ENCODE data around the gene NXT2. TPM values are rescaled to one million over a fixed set of nuclear protein-coding genes. Genes with fewer than 3 reads are reported as not detected.

Gene NXT2
- polyA plus RNA-seq, 1 of the 3 experiments (the other 2 are of a cell fraction) = 16.8 TPM

DNA sequence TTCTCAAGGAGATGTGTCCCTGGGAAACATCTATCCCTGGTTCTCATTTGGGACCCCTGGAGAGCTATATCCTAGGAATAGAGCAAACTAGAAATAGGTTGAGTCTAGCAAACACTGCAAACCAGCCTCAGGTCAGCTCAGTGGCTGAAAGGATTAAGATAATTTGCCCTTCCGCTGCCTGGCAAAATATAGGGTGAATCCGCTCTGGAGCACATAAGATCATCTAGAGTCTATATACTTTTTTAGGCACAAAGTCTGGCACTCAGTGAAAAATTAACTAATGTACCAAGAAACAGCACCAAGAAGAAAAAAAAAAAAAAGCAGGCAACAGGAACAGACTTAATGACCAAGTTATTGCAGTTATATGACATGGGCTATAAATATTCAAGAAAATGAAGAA is 47.5 kb upstream of the NXT2 start:
- Histone ChIP-seq H3F3A (replicated peaks; ENCODE audit: insufficient read depth) (no peaks in the 10 kb centered on the region), H3K36me3 (replicated peaks in 1 of 2; ENCODE audit: control insufficient read depth in 1 of 2, insufficient read depth in 2 of 2, low read length in 1 of 2) (no peaks in the 10 kb centered on the region), H3K27me3 (ENCODE audit: insufficient read depth) (0 out of 2 replicates have a peak, but pooled peaks cover 5% of the 10 kb centered on the region), H4K20me1 (ENCODE audit: insufficient read depth) (no peaks in the 10 kb centered on the region), H3K9me3 (no peaks in the 10 kb centered on the region), H3K4me2 (no peak overlapping the region), H3K4me3 (ENCODE audit: low read depth in 2 of 2, low read length in 1 of 2) (no peak overlapping the region), H3K79me2 (ENCODE audit: insufficient read depth) (no peaks in the 10 kb centered on the region), H3K4me1 (ENCODE audit: control insufficient read depth in 1 of 2, insufficient read depth in 2 of 2, low read depth in 1 of 2, low read length in 1 of 2) (no peaks in the 10 kb centered on the region), H3K9me2 (no peaks in the 10 kb centered on the region), H3K9ac (no peak overlapping the region), H3K27ac (ENCODE audit: low read depth in 2 of 2, low read length in 1 of 2) (no peak overlapping the region), H2AFZ (ENCODE audit: low read depth) (no peak overlapping the region)
- WGBS (ENCODE audit: low lambda C conversion rate) = 49% methylated on average over 2 of the region's 2 CpGs
- POLR2A ChIA-PET = no interaction called here
- TF ChIP-seq, protein P1, sequence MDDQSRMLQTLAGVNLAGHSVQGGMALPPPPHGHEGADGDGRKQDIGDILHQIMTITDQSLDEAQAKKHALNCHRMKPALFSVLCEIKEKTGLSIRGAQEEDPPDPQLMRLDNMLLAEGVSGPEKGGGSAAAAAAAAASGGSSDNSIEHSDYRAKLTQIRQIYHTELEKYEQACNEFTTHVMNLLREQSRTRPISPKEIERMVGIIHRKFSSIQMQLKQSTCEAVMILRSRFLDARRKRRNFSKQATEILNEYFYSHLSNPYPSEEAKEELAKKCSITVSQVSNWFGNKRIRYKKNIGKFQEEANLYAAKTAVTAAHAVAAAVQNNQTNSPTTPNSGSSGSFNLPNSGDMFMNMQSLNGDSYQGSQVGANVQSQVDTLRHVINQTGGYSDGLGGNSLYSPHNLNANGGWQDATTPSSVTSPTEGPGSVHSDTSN (IDR thresholded peaks at IDR 0.05) = no peak
- no peak for TF ChIP-seq SIN3A (IDR thresholded peaks at IDR 0.05; ENCODE audit: borderline replicate concordance, low read depth, low read length)
- TF ChIP-seq NRF1 (IDR thresholded peaks at IDR 0.05; ENCODE audit: low read depth, low read length) = no peak
- no peak for TF ChIP-seq RFX5 (IDR thresholded peaks at IDR 0.05; ENCODE audit: low read length)
- TF ChIP-seq RAD21 (IDR thresholded peaks at IDR 0.05; ENCODE audit: low read length) = no peak
- no peak for TF ChIP-seq SMC3 (IDR thresholded peaks at IDR 0.05; ENCODE audit: low read depth, low read length)
- TF ChIP-seq, protein P2, sequence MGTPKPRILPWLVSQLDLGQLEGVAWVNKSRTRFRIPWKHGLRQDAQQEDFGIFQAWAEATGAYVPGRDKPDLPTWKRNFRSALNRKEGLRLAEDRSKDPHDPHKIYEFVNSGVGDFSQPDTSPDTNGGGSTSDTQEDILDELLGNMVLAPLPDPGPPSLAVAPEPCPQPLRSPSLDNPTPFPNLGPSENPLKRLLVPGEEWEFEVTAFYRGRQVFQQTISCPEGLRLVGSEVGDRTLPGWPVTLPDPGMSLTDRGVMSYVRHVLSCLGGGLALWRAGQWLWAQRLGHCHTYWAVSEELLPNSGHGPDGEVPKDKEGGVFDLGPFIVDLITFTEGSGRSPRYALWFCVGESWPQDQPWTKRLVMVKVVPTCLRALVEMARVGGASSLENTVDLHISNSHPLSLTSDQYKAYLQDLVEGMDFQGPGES (IDR thresholded peaks at IDR 0.05; ENCODE audit: low read depth, low read length) = no peak
- no peak for DNase-seq
- CTCF ChIA-PET = interaction anchor here (1.1 to 5.4 kb wide), 2 partner anchors 14 to 146 kb away, joined by 5 to 68 read pairs; no protein-coding TSS in a partner anchor

DNA sequence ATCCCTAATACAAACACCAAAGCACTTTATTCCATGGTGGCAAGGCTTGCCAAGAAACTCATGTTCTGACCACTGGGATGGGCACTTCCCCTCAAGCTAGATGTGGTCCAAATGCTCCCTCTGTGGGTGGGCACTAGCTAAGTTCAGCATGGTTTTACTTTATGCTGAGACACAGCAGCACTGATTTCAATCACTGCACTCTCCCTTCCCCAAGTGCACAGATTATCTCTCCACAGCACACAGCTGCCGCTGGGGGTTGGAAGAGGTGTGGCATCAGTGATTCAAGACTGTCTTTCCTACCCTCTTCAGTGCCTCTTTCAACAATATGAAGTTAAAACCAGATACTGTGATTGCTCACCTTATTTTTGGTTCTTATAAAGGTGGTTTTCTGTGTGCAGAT is 38.2 kb upstream of the NXT2 start:
- no peak for DNase-seq
- no peak overlapping the region for H3K27ac ChIP-seq (ENCODE audit: low read depth in 2 of 2, low read length in 1 of 2)
- CTCF ChIA-PET = interaction anchor here (2.5 kb wide), 1 partner anchor 13 kb away, joined by 6 read pairs; no protein-coding TSS in a partner anchor
- H3K9me3 ChIP-seq = no peaks in the 10 kb centered on the region
- no peak overlapping the region for H3K4me3 ChIP-seq (ENCODE audit: low read depth in 2 of 2, low read length in 1 of 2)
- no peaks in the 10 kb centered on the region for H3K9me2 ChIP-seq
- 0% methylated on average over 1 of the region's 1 CpG for WGBS (ENCODE audit: low lambda C conversion rate)
- no peaks in the 10 kb centered on the region for H3K79me2 ChIP-seq (ENCODE audit: insufficient read depth)
- H4K20me1 ChIP-seq (ENCODE audit: insufficient read depth) = no peaks in the 10 kb centered on the region
- H3K27me3 ChIP-seq (ENCODE audit: insufficient read depth) = peaks cover 11% of the 10 kb centered on the region; the same call in 1 of the 2 replicates
- H2AFZ ChIP-seq (ENCODE audit: low read depth) = no peak overlapping the region
- no peaks in the 10 kb centered on the region for H3K36me3 ChIP-seq (replicated peaks in 1 of 2; ENCODE audit: control insufficient read depth in 1 of 2, insufficient read depth in 2 of 2, low read length in 1 of 2)
- POLR2A ChIA-PET = no interaction called here
- no peak overlapping the region for H3K9ac ChIP-seq
- H3F3A ChIP-seq (replicated peaks; ENCODE audit: insufficient read depth) = no peaks in the 10 kb centered on the region
- H3K4me1 ChIP-seq (ENCODE audit: control insufficient read depth in 1 of 2, insufficient read depth in 2 of 2, low read depth in 1 of 2, low read length in 1 of 2) = no peaks in the 10 kb centered on the region
- no peak overlapping the region for H3K4me2 ChIP-seq
- TF ChIP-seq CHD2 (IDR thresholded peaks at IDR 0.05; ENCODE audit: low read length, partially characterized antibody) (no peak), FOXM1 (IDR thresholded peaks at IDR 0.05; ENCODE audit: low read depth) (no peak), ELF1 (IDR thresholded peaks at IDR 0.05) (no peak), TEAD4 (IDR thresholded peaks at IDR 0.05; ENCODE audit: borderline replicate concordance, insufficient read depth) (no peak), EP300 (IDR thresholded peaks at IDR 0.05; ENCODE audit: borderline replicate concordance in 1 of 2, low read depth in 1 of 2, low read length in 1 of 2) (no peak), MEF2A (IDR thresholded peaks at IDR 0.05; ENCODE audit: borderline replicate concordance, low read depth) (no peak), JUND (IDR thresholded peaks at IDR 0.05) (no peak), FOSL2 (IDR thresholded peaks at IDR 0.05; ENCODE audit: borderline replicate concordance, low read depth) (no peak), RXRA (IDR thresholded peaks at IDR 0.05; ENCODE audit: borderline replicate concordance, low read depth) (no peak), FOXJ3 (CRISPR knock-in tag; IDR thresholded peaks at IDR 0.05) (no peak), EZH2phosphoT487 (IDR thresholded peaks at IDR 0.05; ENCODE audit: borderline replicate concordance, low read depth) (no peak), RAD21 (IDR thresholded peaks at IDR 0.05; ENCODE audit: low read length) (no peak)
- TF ChIP-seq, protein P2 (IDR thresholded peaks at IDR 0.05; ENCODE audit: low read depth, low read length) = no peak
- TF ChIP-seq, protein P3, sequence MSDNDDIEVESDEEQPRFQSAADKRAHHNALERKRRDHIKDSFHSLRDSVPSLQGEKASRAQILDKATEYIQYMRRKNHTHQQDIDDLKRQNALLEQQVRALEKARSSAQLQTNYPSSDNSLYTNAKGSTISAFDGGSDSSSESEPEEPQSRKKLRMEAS (IDR thresholded peaks at IDR 0.05; ENCODE audit: low read depth) = no peak
- TF ChIP-seq, protein P4, sequence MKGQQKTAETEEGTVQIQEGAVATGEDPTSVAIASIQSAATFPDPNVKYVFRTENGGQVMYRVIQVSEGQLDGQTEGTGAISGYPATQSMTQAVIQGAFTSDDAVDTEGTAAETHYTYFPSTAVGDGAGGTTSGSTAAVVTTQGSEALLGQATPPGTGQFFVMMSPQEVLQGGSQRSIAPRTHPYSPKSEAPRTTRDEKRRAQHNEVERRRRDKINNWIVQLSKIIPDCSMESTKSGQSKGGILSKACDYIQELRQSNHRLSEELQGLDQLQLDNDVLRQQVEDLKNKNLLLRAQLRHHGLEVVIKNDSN (IDR thresholded peaks at IDR 0.05; ENCODE audit: borderline replicate concordance, low read depth) = no peak
- TF ChIP-seq, protein P5, sequence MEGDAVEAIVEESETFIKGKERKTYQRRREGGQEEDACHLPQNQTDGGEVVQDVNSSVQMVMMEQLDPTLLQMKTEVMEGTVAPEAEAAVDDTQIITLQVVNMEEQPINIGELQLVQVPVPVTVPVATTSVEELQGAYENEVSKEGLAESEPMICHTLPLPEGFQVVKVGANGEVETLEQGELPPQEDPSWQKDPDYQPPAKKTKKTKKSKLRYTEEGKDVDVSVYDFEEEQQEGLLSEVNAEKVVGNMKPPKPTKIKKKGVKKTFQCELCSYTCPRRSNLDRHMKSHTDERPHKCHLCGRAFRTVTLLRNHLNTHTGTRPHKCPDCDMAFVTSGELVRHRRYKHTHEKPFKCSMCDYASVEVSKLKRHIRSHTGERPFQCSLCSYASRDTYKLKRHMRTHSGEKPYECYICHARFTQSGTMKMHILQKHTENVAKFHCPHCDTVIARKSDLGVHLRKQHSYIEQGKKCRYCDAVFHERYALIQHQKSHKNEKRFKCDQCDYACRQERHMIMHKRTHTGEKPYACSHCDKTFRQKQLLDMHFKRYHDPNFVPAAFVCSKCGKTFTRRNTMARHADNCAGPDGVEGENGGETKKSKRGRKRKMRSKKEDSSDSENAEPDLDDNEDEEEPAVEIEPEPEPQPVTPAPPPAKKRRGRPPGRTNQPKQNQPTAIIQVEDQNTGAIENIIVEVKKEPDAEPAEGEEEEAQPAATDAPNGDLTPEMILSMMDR (IDR thresholded peaks at IDR 0.05) = no peak
- TF ChIP-seq, protein P1 (IDR thresholded peaks at IDR 0.05) = no peak

All from SK-N-SH (cell line).